HEK293T (cell line): ENCODE measurements around the gene ARHGAP32.

Source experiments
- ARNT ChIP-seq: fragments of 450-650 bp; IDR thresholded peaks from 2 replicates; pipeline ENCODE4 v1.6.1; 2017; ENCODE audit warnings: mild to moderate bottlenecking
- BHLHE40 ChIP-seq: fragments of 450-650 bp; IDR thresholded peaks from 2 replicates; pipeline ENCODE4 v1.6.1; 2016; ENCODE audit warnings: mild to moderate bottlenecking, moderate library complexity, borderline replicate concordance
- ELF4 ChIP-seq: fragments of 450-650 bp; IDR thresholded peaks from 2 replicates; pipeline ENCODE4 v1.6.1; 2017; ENCODE audit warnings: antibody characterized with exemption
- LEF1 ChIP-seq: fragments of 450-650 bp; IDR thresholded peaks from 2 replicates; pipeline ENCODE4 v1.6.1; 2017; ENCODE audit warnings: mild to moderate bottlenecking, borderline replicate concordance
- SP1 ChIP-seq: fragments of 450-650 bp; IDR thresholded peaks from 2 replicates; pipeline ENCODE4 v1.6.1; 2017
- SUZ12 ChIP-seq: fragments of 450-650 bp; IDR thresholded peaks from 2 replicates; pipeline ENCODE4 v1.6.1; 2016; ENCODE audit warnings: mild to moderate bottlenecking

DNA sequence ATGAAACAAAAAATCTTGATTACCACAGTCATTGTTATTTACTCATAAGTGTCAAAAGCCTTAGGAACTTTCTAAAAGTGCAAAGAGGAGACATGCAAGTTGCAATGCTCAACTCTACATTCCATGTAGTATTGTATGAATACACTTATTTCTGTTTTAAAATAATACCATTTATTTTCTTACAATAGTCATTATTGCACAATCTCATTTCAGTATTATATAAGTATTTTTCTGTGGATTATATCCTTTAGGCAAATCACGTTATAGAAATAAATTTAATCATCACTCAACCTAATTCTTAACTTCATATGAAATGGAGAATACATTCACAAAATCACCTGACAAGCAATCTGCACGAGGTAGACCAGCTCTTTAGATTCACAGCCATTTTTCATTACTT is 98.8 kb downstream of the ARHGAP32 start:
- TF ChIP-seq SUZ12 (no peak), SP1 (no peak), LEF1 (no peak), ELF4 (no peak), BHLHE40 (no peak), ARNT (no peak)
